Activated effector memory CD4-positive, alpha-beta T cell treated with anti-CD3 and anti-CD28 coated beads, Interleukin-2, amount 50 U/mL, for 16 hours (primary cell): Measurements from ENCODE around the gene ZNF227.
"Not testable (repeated sequence)": the region's sequence is repeated elsewhere in the genome, so short reads cannot be mapped to it uniquely, and the experiment has no call there.

Experiments
- DNase-seq: peaks from one replicate; pipeline ENCODE4 v3.0.0-alpha.2; 2020

Gene ZNF227

GRCh38 chr19:44253392-44253791, 41.1 kb downstream of the ZNF227 start:
- DNase-seq = not testable (repeated sequence)

DNA sequence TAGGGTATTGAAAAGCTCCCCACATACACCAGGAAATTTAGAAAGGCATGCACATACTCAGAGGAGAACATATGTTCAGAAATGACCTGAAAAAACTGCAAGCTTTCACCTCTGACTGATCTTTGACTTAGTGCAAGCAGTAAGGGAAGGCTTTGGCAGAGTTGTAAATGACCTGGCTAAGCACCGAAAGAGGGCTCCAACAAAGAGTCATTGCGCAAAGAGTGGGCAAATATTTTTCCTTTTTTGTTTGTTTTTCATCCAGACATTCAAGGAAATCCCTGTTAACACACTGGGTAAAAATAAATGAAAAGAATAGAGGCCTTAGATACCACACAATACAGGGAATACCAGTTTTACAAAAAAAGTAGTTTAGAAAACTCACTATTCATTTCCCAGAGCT, 42.2 kb downstream of the ZNF227 start:
- no peak for DNase-seq

DNA sequence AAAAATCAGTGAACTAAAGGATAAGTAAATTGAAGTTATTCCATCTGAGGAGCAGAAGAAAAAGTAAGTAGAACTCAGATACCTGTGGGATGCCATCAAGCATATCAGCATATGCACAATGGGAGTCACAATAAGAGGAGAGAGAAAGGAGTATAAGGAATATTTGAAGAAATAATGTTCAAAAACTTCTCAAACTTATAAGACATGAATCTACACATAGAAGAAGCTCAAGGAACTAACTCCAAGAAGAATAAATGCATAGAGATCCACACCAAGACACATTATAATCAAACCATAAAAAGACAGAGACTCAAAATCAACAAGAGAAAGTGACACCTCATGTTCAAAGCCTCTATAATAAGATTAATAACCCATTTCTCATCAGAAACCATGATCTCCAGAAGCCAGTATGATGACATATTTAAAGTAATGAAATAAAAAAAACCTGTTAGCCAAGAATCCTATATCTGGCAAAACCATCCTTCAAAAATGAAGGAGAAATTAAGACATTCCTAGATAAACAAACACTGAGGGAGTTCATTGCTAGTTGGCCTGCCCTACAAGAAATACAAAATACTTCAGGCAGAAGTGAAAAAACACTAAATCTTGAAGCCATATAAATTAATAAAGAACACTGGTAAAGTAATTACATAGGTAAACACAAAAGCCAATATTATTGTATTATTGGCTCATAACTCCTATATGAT, 43.5 kb downstream of the ZNF227 start:
- no peak for DNase-seq

DNA sequence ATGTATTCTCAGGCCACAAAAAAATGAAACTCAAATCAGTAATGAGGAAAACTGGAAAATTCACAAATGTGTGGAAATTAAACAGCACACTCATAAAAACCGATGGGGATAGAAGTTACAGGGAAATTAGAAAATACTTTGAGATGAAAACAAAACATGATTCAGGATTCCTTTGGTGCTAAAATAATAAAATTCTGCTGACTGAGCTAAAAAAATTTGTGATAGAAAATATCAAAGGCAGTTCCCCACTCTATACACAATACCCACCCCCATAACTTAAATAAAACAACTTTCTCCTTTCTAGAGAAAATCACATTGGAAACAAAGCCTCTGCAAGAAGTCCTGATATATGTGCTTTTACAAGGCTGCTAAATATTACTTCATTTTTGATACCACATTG, 45.8 kb downstream of the ZNF227 start:
- DNase-seq = no peak

DNA sequence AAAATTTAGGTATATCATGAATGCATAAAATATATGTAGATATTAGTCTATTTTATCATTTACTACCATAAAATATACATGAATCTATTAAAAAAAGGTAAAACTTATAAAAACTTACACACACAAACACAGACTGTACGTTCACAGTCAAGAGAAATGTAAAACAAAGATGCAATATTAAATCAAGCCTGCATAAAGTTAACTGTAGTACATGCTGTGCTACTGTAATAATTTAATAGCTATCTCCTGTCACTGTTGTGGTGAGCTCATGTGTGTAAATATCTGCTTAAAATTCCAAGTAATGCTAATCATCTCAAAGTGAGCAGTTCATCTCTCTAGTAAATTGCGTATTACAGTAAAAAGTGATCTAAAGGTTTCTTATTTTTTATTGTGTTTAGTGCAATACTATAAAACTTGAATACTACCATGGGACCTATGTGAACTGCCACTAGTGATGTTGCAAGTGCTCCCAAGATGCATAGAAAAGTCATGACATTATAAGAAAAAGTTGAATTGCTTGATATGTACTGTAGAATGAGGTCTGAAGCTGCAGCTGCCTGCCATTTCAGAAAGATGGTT, 46.6 kb downstream of the ZNF227 start:
- DNase-seq = no peak

GRCh38 chr19:44260343-44260681, 48.0 kb downstream of the ZNF227 start:
- DNase-seq = no peak

- DNase-seq = no peak
Observed at GRCh38 chr19:44260695-44261446, 48.5 kb downstream of the ZNF227 start.

- DNase-seq = no peak
Observed at GRCh38 chr19:44277331-44277730, 65.0 kb downstream of the ZNF227 start.

- no peak for DNase-seq
Observed at GRCh38 chr19:44278181-44278690, 65.9 kb downstream of the ZNF227 start.

DNA sequence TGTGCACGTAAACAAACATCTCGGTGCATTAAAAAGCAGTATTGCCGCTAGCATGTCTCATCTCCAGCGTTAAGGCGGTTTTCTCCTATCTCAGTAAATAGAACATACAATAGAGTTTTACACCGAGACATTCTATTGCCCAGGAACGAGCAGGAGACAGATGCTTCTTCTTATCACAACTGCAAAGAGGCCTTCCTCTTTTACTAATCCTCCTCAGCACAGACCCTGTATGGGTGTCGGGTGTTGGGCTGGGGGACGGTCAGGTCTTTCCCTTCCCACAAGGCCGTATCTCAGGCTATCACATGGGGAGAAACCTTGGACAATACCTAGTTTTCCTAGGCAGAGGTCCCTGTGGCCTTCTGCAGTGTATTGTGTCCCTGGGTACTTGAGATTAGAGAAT, 68.6 kb downstream of the ZNF227 start:
- DNase-seq = no peak

- no peak for DNase-seq
Observed at GRCh38 chr19:44282846-44283245, 70.5 kb downstream of the ZNF227 start.

DNA sequence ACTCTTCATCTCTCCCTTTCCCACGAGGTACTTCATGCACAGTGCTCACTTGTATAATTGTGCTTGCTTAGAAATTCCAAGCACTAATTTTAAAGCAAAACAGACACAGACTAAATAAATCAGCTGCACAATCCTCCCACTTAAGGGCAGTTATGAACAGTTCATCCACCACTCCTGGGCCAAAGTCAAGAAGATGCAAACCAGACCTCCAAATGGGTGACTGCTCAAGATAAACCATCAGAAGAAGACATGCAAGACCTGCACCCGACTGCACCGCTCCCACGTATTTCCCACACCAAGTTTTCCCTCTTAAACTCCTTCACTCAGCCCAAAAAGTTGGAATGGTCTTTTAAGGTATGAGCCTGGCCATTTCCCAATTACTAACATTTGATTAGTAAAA, 72.6 kb downstream of the ZNF227 start:
- DNase-seq = no peak
